Prostate gland (tissue), 2 donors: ENCODE measurements around the gene ARL14EPL. TPM values are rescaled to one million over a fixed set of nuclear protein-coding genes. Genes with fewer than 3 reads are reported as not detected.
"Not testable (repeated sequence)": the region's sequence is repeated elsewhere in the genome, so short reads cannot be mapped to it uniquely, and the experiment has no call there.

Source experiments
- DNase-seq: peaks from one replicate; pipeline ENCODE4 v3.0.0-alpha.2; 2019; ENCODE audit warnings: low spot score
- H3K27ac ChIP-seq, 2 donors: fragments of 200-600 bp; sonication (generic); 2 replicates each; pipeline ENCODE4 v1.5.1; 2017 to 2019
- H3K27me3 ChIP-seq: fragments of 200-600 bp; sonication (generic); replicated peaks from 2 replicates; pipeline ENCODE4 v1.5.1; 2019; ENCODE audit not compliant: insufficient read depth
- H3K36me3 ChIP-seq, 2 donors: fragments of 200-600 bp; sonication (generic); 1 replicate in 1 of 2; 2 replicates in 1 of 2; pipeline versions ENCODE4 v1.5.1 to v1.8.1; 2017 to 2019
- H3K4me1 ChIP-seq: fragments of 200-600 bp; sonication (generic); replicated peaks from 2 replicates; pipeline ENCODE4 v1.5.1; 2019
- H3K4me3 ChIP-seq, 2 donors: fragments of 200-600 bp; sonication (generic); 2 replicates each; pipeline ENCODE4 v1.5.1; 2017 to 2019
- H3K9me3 ChIP-seq: fragments of 200-600 bp; sonication (generic); 2 replicates; pipeline ENCODE4 v1.5.1; 2017
- POLR2A ChIP-seq: fragments of 450-650 bp; IDR thresholded peaks from one replicate; pipeline ENCODE4 v1.6.1; 2016; ENCODE audit warnings: antibody characterized with exemption, mild to moderate bottlenecking
- POLR2AphosphoS5 ChIP-seq: sonication (generic); formaldehyde crosslinking; IDR thresholded peaks from one replicate; pipeline ENCODE4 v1.6.1; 2017; ENCODE audit warnings: antibody characterized with exemption
- WGBS: methylation state at CpG from one replicate; pipeline ENCODE4 v1.1.5; 2018; 5-methylcytosine and 5-hydroxymethylcytosine counted together
- intact Hi-C: fragments of 100-400 bp; cut with DNase I; formaldehyde crosslinking; loops from one replicate; pipeline ENCODE4 v1.14.2; 2022
- total RNA-seq, 2 donors: library from RNA; depleted of rRNA; stranded (reverse); fragments of >200 nt; gene quantifications; one replicate each; pipeline ENCODE4 v1.1.0, GENCODE V29; 2016
- TF ChIP-seq, protein P1 (sequence below), 4 experiments: fragments of 200-600 bp in 2 of 4; fragments of 450-650 bp in 2 of 4; sonication (generic) in 2 of 4; IDR thresholded peaks; 1 replicate in 3 of 4; 2 replicates in 1 of 4; pipeline ENCODE4 v1.5.1; 2016 to 2019; ENCODE audit warnings: antibody characterized with exemption in 4 of 4, mild to moderate bottlenecking in 2 of 4, moderate library complexity in 2 of 4

Gene ARL14EPL
- total RNA-seq, 2 donors from 2014 or later = not detected

DNA sequence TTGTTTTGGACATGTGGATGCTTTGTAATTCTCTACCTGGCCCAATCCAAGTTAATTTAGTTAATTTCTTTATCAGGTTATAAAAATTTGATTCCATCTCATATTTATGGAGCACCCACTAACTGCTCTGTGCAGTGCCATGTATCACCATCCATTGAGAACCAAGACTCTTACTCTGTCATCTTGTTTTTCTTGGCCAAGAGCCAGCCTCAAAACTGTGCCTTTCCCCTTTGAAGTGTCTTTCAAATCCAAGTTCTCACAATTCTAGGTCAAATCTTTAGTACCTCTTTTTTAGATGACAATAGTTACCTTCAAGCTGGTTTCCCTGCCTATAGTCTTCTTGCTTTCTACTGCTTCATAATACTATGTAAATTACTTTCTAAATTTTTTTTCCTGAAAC is 55.8 kb downstream of the ARL14EPL start:
- H3K27me3 ChIP-seq = no peaks in the 10 kb centered on the region
- no peaks in the 10 kb centered on the region for H3K36me3 ChIP-seq
- H3K4me1 ChIP-seq = no peaks in the 10 kb centered on the region
- no peaks in the 10 kb centered on the region for H3K9me3 ChIP-seq
- TF ChIP-seq, protein P1, sequence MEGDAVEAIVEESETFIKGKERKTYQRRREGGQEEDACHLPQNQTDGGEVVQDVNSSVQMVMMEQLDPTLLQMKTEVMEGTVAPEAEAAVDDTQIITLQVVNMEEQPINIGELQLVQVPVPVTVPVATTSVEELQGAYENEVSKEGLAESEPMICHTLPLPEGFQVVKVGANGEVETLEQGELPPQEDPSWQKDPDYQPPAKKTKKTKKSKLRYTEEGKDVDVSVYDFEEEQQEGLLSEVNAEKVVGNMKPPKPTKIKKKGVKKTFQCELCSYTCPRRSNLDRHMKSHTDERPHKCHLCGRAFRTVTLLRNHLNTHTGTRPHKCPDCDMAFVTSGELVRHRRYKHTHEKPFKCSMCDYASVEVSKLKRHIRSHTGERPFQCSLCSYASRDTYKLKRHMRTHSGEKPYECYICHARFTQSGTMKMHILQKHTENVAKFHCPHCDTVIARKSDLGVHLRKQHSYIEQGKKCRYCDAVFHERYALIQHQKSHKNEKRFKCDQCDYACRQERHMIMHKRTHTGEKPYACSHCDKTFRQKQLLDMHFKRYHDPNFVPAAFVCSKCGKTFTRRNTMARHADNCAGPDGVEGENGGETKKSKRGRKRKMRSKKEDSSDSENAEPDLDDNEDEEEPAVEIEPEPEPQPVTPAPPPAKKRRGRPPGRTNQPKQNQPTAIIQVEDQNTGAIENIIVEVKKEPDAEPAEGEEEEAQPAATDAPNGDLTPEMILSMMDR (IDR thresholded peaks at IDR 0.05) = no peak
- TF ChIP-seq POLR2AphosphoS5 (no peak), POLR2A (no peak)
- H3K4me3 ChIP-seq = no peak overlapping the region
- intact Hi-C loops = no loop called here
- no peak overlapping the region for H3K27ac ChIP-seq
- no peak for DNase-seq

DNA sequence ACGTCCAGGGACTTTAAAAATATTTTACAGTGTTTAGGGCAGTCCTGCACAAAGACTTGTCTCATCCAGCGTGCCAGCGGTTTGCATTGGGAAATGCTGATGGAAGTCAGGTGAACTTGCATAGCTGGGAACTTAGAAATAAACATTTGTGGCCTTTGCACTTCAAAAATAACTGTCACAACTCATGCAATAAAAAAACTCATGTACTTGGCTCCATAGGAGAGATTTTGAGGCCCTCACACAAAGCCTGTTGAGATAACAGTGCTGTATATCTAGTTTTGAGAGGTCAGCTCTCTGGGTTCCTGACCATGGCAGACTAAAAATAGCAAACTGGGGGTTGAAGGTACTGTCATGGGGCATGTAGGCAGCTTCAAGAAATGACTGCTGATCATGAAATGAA is 58.0 kb downstream of the ARL14EPL start:
- WGBS = 86% methylated on average over 3 of the region's 3 CpGs

DNA sequence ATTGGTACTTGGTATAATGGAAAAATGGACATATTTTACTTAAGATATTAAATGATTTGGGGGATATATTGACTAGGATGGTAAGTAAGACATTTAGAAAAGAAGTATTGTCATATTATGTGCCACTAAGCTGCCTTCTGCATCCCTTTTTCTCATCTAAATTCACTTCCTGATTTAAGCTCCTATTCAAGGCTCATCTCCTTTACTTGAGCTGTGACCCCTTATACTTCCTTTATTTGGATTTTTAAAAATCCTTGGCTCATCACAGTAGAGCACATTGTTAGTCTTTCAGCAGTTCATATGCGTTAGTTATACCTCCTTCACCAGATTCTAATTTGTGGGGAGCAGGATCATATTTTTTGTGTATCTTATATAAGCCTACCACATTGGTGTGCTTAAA is 59.1 kb downstream of the ARL14EPL start:
- H3K4me1 ChIP-seq = no peaks in the 10 kb centered on the region
- no peak overlapping the region for H3K4me3 ChIP-seq
- H3K27me3 ChIP-seq = no peaks in the 10 kb centered on the region
- 0% methylated on average over 1 of the region's 1 CpG for WGBS
- TF ChIP-seq POLR2A (no peak), POLR2AphosphoS5 (no peak)
- TF ChIP-seq, protein P1 (IDR thresholded peaks at IDR 0.05) = no peak
- intact Hi-C loops = no loop called here
- H3K36me3 ChIP-seq = no peaks in the 10 kb centered on the region
- H3K9me3 ChIP-seq = no peaks in the 10 kb centered on the region
- H3K27ac ChIP-seq = no peak overlapping the region
- no peak for DNase-seq

More for the DNA sequence above, 58.0 kb downstream of the ARL14EPL start:
- Histone ChIP-seq H3K4me1 (no peaks in the 10 kb centered on the region), H3K4me3 (no peak overlapping the region), H3K27me3 (no peaks in the 10 kb centered on the region), H3K27ac (no peak overlapping the region), H3K9me3 (no peaks in the 10 kb centered on the region), H3K36me3 (no peaks in the 10 kb centered on the region)
- no peak for DNase-seq
- TF ChIP-seq POLR2AphosphoS5 (no peak), POLR2A (no peak)
- TF ChIP-seq, protein P1 (IDR thresholded peaks at IDR 0.05) = no peak
- intact Hi-C loops = no loop called here

DNA sequence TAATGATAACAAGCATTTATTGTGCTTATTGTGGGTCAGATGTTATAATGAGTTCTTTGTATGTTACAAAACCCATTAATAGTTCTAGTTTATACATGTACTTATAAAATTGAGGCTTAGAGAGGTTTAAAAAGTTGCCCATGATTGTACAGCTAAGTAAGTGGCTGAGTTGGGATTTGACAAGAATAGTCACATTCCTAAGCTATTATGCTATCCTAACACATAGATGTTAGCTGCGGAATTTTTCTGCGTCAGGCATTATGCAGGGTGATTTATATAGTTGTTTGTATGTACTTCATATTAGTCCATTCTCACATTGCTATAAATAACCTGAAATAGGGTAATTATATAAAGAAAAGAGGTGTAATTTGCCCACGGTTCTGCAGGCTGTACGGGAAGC is 65.0 kb downstream of the ARL14EPL start:
- DNase-seq = no peak
- TF ChIP-seq, protein P1 (IDR thresholded peaks at IDR 0.05) = no peak
- TF ChIP-seq POLR2A (no peak), POLR2AphosphoS5 (no peak)
- Histone ChIP-seq H3K27ac (no peak overlapping the region), H3K4me1 (no peaks in the 10 kb centered on the region), H3K4me3 (no peak overlapping the region), H3K27me3 (no peaks in the 10 kb centered on the region), H3K36me3 (no peaks in the 10 kb centered on the region), H3K9me3 (no peaks in the 10 kb centered on the region)
- intact Hi-C loops = no loop called here
- 81% methylated on average over 4 of the region's 4 CpGs for WGBS

DNA sequence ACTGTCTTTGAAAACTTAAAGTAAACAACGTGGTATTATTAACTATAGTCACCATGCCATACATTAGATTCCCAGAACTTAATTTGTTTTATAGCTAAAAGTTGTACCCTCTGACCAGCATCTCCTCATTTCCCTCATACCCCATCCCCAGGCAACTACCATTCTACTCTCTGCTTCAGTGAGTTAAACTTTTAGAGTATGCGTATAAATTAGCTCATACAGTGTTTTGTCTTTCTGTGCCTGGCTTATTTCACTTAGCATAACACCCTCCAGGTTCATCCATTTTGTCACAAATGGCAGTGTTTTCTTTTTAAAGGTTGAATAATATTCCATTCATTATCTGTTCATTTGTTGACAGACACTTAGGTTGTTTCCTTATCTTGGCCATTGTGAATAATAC is 66.7 kb downstream of the ARL14EPL start:
- H3K27ac ChIP-seq = no peak overlapping the region
- no peaks in the 10 kb centered on the region for H3K4me1 ChIP-seq
- H3K4me3 ChIP-seq = no peak overlapping the region
- TF ChIP-seq, protein P1 (IDR thresholded peaks at IDR 0.05) = no peak
- TF ChIP-seq POLR2A (no peak), POLR2AphosphoS5 (no peak)
- no peak for DNase-seq
- H3K27me3 ChIP-seq = no peaks in the 10 kb centered on the region
- intact Hi-C loops = no loop called here
- no peaks in the 10 kb centered on the region for H3K9me3 ChIP-seq
- no peaks in the 10 kb centered on the region for H3K36me3 ChIP-seq
- 89% methylated on average over 2 of the region's 2 CpGs for WGBS

DNA sequence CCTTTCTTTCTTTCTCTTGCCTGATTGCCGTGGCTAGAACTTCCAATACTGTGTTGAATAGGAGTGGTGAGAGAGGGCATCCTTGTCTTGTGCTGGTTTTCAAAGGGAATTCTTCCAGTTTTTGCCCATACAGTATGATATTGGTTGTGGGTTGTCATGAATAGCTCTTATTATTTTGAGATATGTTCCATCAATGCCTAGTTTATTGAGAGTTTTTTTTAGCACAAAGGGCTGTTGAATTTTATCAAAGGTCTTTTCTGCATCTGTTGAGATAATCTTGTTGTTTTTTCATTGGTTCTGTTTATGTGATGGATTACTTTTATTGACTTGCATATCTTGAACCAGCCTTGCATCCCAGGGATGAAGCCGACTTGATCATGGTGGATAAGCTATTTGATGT is 72.7 kb downstream of the ARL14EPL start:
- H3K4me3 ChIP-seq, H3K4me1 ChIP-seq, H3K27me3 ChIP-seq, H3K27ac ChIP-seq, H3K9me3 ChIP-seq, DNase-seq, H3K36me3 ChIP-seq, intact Hi-C loops: not testable (repeated sequence)
- 99% methylated on average over 2 of the region's 2 CpGs for WGBS
